Tongue (tissue), 3 donors: ENCODE results near the gene ST6GALNAC4. TPM values are rescaled to one million over a fixed set of nuclear protein-coding genes. Genes with fewer than 3 reads are reported as not detected.
"Not testable (repeated sequence)": the region's sequence is repeated elsewhere in the genome, so short reads cannot be mapped to it uniquely, and the experiment has no call there.

Experiments used
- DNase-seq: peaks from one replicate; pipeline ENCODE4 v3.0.0-alpha.2; 2015
- small RNA-seq: library from RNA; depleted of rRNA; stranded (forward); fragments of <200 nt; gene quantifications from one replicate; pipeline ENCODE3, GENCODE V24; 2014; ENCODE audit warnings: low replicate concordance
- total RNA-seq: library from RNA; depleted of rRNA; stranded (reverse); fragments of >200 nt; gene quantifications from one replicate; pipeline ENCODE4 v1.2.3, GENCODE V29; 2014

Gene ST6GALNAC4
- total RNA-seq, 1 donor from 2014 or later, result 39.8 TPM

DNA sequence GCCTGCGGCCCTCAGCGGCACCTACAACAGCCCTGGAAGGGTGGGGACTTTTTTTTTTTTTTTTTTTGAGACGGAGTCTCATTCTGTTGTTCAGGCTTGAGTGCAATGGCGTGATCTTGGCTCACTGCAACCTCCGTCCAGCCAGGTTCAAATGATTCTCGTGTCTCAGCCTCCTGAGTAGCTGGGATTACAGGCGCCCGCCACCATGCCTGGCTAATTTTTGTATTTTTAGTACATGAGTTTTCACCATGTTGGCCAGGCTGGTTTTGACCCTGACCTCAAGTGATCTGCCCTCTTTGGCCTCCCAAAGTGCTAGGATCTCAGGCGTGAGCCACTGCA, 46.7 kb downstream of the ST6GALNAC4 start:
- DNase-seq, result not testable (repeated sequence)

DNA sequence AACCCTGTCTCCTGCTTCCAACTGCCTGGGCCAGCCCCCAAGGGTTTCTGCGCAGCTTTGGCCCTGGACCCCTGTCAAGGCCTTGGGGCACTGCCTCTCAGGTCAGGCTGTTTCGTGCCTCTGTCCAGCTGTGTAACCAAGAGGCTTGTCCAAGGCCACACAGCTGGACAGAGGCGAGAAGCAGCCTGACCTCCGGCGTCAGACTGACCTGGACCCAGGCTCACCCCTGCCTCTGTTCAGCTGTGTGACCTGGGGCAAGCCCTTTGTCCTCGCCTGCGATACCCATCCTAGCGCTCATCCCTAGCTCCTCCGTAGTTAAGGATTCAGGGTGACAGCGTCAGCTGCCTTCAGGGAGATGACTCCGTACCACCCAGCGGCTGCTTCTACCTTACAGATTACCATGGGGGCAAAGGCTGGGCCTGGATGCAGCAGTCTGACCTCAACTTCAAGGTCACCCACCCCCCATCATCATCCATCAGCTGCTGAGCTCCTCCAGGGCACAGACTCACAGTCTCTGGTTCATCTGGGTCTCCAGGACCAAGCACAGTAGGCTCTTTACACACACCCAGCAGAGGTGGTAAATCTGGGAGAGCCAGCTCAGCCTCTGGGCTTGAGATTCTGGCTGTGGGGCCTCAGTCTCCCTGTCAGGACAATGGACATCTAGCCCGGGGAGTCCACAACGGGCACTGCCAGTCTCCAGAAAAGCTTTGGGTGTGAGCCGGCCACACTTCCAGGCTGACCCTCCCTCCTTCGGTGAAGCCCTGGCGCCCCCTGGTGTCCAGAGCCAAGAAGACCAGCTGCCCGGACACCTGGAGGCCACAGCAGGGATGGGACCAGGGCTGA, 47.3 kb downstream of the ST6GALNAC4 start:
- DNase-seq, result peak; percentile 97

- no peak for DNase-seq
These were observed 48.5 kb downstream of the ST6GALNAC4 start for GRCh38 chr9:127868278-127868902.

DNA sequence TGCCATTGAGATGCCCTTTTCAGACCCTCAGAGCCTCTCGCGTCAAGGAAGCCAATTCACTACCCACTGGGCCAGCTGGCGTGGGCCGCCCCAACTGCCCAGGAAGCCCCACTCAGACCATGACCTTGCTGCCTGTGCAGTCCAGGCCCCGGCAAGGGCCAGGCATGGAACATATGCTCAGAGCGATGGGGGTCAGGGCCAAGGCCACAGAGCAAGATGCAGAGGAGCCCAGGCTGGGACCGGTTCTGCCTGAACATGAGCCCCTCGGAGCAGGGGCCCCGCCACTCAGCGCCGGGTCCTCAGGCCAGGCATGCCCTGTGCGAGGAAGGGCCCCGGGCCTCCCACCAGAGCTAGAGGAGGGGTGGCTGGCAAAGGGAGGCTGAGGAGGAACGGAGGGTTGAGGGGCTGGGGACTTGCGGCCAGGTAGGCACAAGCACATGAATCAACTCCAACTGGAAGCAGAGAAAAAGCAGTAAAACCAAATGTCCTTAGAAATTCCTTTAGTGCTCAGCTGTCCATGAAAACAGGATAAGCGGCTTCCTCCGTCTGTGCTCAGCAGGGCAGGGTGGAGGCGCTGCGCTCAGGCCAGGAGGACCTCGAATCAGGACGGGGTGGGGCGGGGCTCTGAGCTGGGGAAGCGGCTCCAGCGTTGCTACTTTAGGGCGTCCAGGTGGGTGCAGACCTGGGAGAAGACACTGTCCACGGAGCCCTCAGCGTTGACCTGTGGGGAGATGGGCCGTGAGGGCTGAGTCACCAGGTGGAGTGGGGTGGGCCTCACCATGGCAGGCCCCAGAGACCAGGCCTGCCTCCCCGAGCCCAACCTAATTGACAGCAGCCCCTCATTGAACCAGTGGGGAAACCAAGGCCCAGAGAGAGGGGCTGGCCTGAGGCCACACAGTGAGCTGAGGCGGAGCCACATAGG, 49.2 kb downstream of the ST6GALNAC4 start:
- DNase-seq, result no peak

GRCh38 chr9:127866535-127866934, 50.3 kb downstream of the ST6GALNAC4 start:
- no peak for DNase-seq

DNA sequence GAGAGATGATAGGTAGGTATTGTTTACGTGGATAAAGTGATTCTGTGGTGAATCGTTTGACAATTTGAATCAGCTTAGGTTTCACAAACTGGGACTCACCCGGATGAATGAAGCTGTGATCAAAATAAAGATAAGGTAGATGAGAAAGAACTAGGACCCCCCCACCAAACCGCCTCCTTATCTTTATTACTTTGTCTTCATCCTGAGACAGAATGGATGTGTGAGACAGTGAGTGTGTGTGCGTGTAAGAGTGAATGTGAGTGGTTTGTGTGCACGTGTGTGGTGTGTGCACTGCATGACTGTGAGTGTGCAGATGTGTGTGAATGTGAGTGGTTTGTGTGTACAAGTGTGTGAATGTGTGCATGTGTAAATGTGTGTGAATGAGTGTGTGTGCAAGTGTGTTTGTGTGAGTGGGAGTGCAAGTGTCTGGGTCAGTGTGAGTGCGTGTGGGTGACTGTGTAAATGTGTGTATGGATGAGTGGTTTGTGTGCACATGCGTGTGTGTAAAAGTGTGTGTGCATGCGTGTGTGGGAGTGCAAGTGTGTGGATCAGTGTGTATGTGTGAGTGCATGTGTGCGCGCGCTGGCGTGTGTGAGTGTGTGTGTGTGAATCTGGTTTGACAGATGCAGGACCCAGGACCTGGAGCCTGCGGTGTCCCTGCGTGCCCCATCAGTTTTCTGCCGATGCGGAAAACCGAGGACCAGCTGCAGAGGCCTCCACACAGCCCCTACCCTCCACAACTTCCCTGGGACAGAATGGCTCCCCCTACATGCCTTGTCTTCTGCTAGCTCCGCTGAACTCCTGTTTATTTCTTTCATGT, 51.0 kb downstream of the ST6GALNAC4 start:
- no peak for DNase-seq

DNA sequence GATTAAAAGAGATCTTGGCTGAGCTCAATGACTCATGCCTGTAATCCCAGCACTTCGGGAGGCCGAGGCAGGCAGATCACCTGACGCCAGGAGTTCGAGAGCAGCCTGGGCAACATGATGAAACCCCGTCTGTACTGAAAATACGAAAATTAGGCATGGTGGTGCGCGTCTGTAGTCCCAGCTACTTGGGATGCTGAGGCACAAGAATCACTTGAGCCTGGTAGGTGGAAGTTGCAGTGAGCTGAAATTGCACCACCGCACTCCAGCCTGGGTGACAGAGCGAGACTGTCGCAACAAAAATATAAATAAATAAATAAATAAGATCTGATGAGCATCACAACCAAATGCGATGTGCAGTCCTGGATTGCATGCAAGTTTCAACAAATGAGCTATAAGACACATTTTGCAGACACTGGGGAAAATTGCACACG, 53.6 kb downstream of the ST6GALNAC4 start:
- no peak for DNase-seq

DNA sequence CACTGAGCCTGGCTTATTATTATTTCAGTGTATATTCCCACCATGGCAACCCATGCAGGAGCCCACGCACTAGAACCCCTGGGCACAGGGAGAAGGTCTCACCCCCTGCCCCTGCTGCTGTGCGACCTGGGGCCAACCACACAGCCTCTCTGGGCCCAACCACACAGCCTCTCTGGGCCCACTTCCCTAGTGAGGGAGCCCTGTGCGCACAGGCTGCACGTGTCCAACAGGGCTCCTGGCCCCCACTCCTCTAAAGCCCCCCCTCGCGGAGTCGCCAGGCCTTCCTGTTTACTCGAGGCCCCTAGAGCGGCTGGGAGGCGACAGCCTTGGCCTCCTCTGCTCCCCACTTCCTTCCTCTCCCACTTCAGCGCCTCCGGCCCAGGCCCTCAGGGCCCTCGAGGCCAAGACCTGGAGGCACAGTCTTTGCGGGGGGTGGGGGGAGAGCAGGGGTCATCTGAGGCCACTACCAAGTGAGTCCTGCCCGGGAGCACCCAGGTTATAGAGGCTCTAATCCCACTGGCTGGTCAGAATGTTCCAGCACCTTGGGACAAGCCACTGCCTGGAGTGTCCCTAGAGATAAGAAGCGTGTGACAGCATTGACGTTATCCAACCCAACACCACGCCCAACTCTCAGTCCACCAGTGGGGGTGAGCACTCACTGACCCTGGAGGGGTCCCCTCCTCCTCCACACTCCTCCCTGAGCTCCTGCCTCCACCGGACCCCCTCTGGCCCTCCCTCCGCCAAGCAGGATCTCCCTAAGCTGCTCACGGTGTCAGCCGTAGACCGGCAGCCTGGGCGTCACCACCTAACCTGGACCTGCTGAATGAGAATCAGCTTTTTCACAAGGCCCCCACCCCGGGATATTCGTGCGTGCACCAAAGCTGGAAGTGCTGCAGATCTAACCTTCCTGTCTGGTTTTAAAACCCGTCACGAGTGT, 54.5 kb downstream of the ST6GALNAC4 start:
- peak; percentile 68 for DNase-seq

DNA sequence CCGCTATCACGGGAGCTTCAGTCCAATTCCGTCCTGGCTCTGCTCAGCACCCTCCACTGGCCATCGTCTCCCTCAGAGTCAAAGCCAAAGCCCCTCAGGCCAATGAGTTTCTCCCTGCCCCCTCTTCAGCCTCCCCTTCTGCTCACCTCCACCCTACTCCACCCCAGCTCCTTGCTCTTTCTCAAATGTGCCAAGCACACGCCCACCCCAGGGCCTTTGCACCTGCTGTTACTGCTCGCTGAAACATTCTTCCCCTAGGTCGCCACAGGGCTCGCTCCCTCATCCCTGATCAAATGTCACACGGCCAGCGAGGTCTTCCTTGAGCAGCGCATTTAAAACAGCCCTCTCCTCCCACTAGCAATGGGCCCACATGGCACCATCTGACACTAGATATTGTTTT, 56.1 kb downstream of the ST6GALNAC4 start:
- DNase-seq, result no peak

DNA sequence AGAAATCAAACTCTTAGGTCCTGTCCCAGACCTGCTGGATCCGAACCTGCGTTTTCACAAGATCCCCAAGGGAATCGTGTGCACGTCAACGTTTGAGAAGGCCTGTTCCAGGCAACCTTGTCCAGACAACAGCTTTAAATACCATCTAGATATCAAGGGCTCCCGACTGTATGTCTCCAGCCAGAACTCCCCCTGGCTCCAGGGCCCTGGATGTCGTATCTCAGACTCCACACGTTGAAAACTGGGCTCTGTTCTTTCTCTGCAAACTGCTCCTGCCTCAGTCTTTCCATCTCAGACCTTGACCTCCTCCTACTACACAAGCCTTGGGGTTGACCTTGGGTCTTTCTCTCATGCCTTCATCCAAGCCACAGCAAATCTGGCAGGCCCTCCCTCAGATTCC, 56.6 kb downstream of the ST6GALNAC4 start:
- no peak for DNase-seq

DNA sequence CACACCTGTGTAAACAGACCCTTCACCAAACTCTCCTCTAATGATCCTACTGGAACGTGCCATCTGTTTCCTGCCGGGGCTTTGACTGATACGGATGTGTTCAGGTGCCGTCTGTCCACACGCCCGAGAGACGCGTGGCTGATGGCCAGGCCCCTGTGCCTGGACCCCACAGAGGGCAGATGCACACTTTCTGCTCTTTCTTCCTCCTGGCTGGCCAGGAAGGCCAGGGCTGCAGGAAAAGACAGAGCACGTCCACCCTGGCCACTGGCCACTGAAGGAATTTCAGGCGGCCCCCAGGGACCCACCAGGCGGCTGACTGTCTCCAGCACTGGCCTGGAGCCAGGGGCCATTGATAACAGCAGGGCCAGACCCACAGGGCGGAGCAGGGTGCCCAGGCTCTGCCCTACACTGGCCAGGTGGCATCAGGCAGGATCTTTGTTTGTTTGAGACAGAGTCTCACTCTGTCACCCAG, 58.8 kb downstream of the ST6GALNAC4 start:
- DNase-seq, result no peak

Small RNAs within 50 kb of the gene (small RNA-seq; reads per million reads assigned to genes)
- gene MIR4672, result 0.16 reads per million, percentile 9 among the genes with 10 or more reads in this experiment

Other genes starting within 250 kb of the ST6GALNAC4 start
- not detected for gene CFAP157, start 210.1 kb downstream of the ST6GALNAC4 start, total RNA-seq
- gene PTRH1, start 201.4 kb downstream of the ST6GALNAC4 start, total RNA-seq, result 7.3 TPM
- gene TTC16, start 201.0 kb downstream of the ST6GALNAC4 start, total RNA-seq, result not detected
- gene TOR2A, start 181.7 kb downstream of the ST6GALNAC4 start, total RNA-seq, result 2.8 TPM
- gene SH2D3C, start 138.4 kb downstream of the ST6GALNAC4 start, total RNA-seq, result 13.6 TPM
- gene CDK9, start 131.0 kb downstream of the ST6GALNAC4 start, total RNA-seq, result 47.2 TPM
- 52.9 TPM for gene FPGS, start 114.2 kb downstream of the ST6GALNAC4 start, total RNA-seq
- gene ENG, start 62.4 kb downstream of the ST6GALNAC4 start, total RNA-seq, result 11.6 TPM
- 416 TPM for gene AK1, start 39.4 kb downstream of the ST6GALNAC4 start, total RNA-seq
- gene ST6GALNAC6, start 17.4 kb downstream of the ST6GALNAC4 start, total RNA-seq, result 34.0 TPM
- gene PIP5KL1, start 13.7 kb upstream of the ST6GALNAC4 start, total RNA-seq, result not detected
- 11.6 TPM for gene DPM2, start 20.8 kb upstream of the ST6GALNAC4 start, total RNA-seq
- gene EEIG1, start 63.9 kb upstream of the ST6GALNAC4 start, total RNA-seq, result 13.6 TPM
- gene NAIF1, start 150.3 kb upstream of the ST6GALNAC4 start, total RNA-seq, result 9.6 TPM
- 39.2 TPM for gene SLC25A25, start 151.2 kb upstream of the ST6GALNAC4 start, total RNA-seq
- gene PTGES2, start 210.7 kb upstream of the ST6GALNAC4 start, total RNA-seq, result 55.2 TPM
- gene LCN2, start 232.4 kb upstream of the ST6GALNAC4 start, total RNA-seq, result 19.7 TPM
- 34.5 TPM for gene BBLN, start 243.2 kb upstream of the ST6GALNAC4 start, total RNA-seq